ENCODE data around the gene MAD1L1. TPM values are rescaled to one million over a fixed set of nuclear protein-coding genes. Genes with fewer than 3 reads are reported as not detected.

MAD1L1 gene
- total RNA-seq, 2 experiments from 2014 or later = 40.0 to 44.7 TPM

- intact Hi-C loops (cut with micrococcal nuclease) = no loop called here
- Mint-ChIP-seq H3K27ac (no peak overlapping the region), H3K4me1 (ENCODE audit: low read depth) (no peaks in the 10 kb centered on the region), H3K36me3 (ENCODE audit: low read depth) (no peaks in the 10 kb centered on the region), H3K9me3 (no peaks in the 10 kb centered on the region), H3K27me3 (no peaks in the 10 kb centered on the region), H3K4me3 (no peak overlapping the region)
- ChIA-PET CTCF (no interaction called here), POLR2A (no interaction called here)
- DNase-seq (no peak), ATAC-seq (no peak)
- TF ChIP-seq CTCF (IDR thresholded peaks at IDR 0.05) = no peak
These were observed 387.0 kb downstream of the MAD1L1 start for GRCh38 chr7:1845536-1846311.

GRCh38 chr7:1844951-1845390 lies 387.8 kb downstream of the MAD1L1 start:
- ChIA-PET POLR2A (no interaction called here), CTCF (no interaction called here)
- no peaks in the 10 kb centered on the region for H3K27me3 Mint-ChIP-seq
- H3K27ac Mint-ChIP-seq = no peak overlapping the region
- H3K9me3 Mint-ChIP-seq = no peaks in the 10 kb centered on the region
- H3K36me3 Mint-ChIP-seq (ENCODE audit: low read depth) = no peaks in the 10 kb centered on the region
- no peak for DNase-seq
- intact Hi-C loops (cut with micrococcal nuclease) = no loop called here
- no peaks in the 10 kb centered on the region for H3K4me1 Mint-ChIP-seq (ENCODE audit: low read depth)
- H3K4me3 Mint-ChIP-seq = no peak overlapping the region
- TF ChIP-seq CTCF (IDR thresholded peaks at IDR 0.05) = no peak
- no peak for ATAC-seq

GRCh38 chr7:1844336-1844950 lies 388.3 kb downstream of the MAD1L1 start:
- Mint-ChIP-seq H3K4me1 (ENCODE audit: low read depth) (no peaks in the 10 kb centered on the region), H3K27ac (no peak overlapping the region), H3K27me3 (no peaks in the 10 kb centered on the region), H3K4me3 (no peak overlapping the region), H3K36me3 (ENCODE audit: low read depth) (no peaks in the 10 kb centered on the region), H3K9me3 (no peaks in the 10 kb centered on the region)
- CTCF ChIA-PET = no interaction called here
- ATAC-seq (no peak), DNase-seq (no peak)
- no peak for TF ChIP-seq CTCF (IDR thresholded peaks at IDR 0.05)
- intact Hi-C loops (cut with micrococcal nuclease) = no loop called here
- POLR2A ChIA-PET = no interaction called here

- Mint-ChIP-seq H3K9me3 (no peaks in the 10 kb centered on the region), H3K36me3 (ENCODE audit: low read depth) (no peaks in the 10 kb centered on the region), H3K27ac (no peak overlapping the region), H3K27me3 (no peaks in the 10 kb centered on the region), H3K4me1 (ENCODE audit: low read depth) (no peaks in the 10 kb centered on the region), H3K4me3 (no peak overlapping the region)
- no peak for TF ChIP-seq CTCF (IDR thresholded peaks at IDR 0.05)
- ATAC-seq = no peak
- no peak for DNase-seq
- ChIA-PET CTCF (no interaction called here), POLR2A (no interaction called here)
- intact Hi-C loops (cut with micrococcal nuclease) = no loop called here
These were observed 388.8 kb downstream of the MAD1L1 start for GRCh38 chr7:1843921-1844335.

GRCh38 chr7:1843271-1843861 lies 389.4 kb downstream of the MAD1L1 start:
- CTCF ChIA-PET = no interaction called here
- DNase-seq = no peak

More at GRCh38 chr7:1843271-1843861, 389.4 kb downstream of the MAD1L1 start:
- no peak for ATAC-seq
- Mint-ChIP-seq H3K27ac (no peak overlapping the region), H3K27me3 (no peaks in the 10 kb centered on the region), H3K9me3 (no peaks in the 10 kb centered on the region), H3K4me3 (no peak overlapping the region), H3K4me1 (ENCODE audit: low read depth) (no peaks in the 10 kb centered on the region), H3K36me3 (ENCODE audit: low read depth) (no peaks in the 10 kb centered on the region)
- intact Hi-C loops (cut with micrococcal nuclease) = no loop called here
- POLR2A ChIA-PET = no interaction called here
- no peak for TF ChIP-seq CTCF (IDR thresholded peaks at IDR 0.05)

Measured in activated CD8-positive, alpha-beta T cell treated with anti-CD3 and anti-CD28 coated beads for 36 hours (primary cell).